Measurements from ENCODE around the gene PPP4R2.

Gene PPP4R2

GRCh38 chr3:72964633-72965032 is 32.0 kb upstream of the PPP4R2 start:
- no peak overlapping the region for H3K27ac ChIP-seq (replicated peaks)
- no peaks in the 10 kb centered on the region for H3K27me3 ChIP-seq (ENCODE audit: insufficient read depth, poor library complexity, severe bottlenecking)
- H3K4me3 ChIP-seq (replicated peaks; ENCODE audit: insufficient read depth, low read length) = no peak overlapping the region
- TF ChIP-seq POLR2AphosphoS5 (IDR thresholded peaks at IDR 0.05; ENCODE audit: low read depth) (no peak), CTCF (IDR thresholded peaks at IDR 0.05; ENCODE audit: insufficient read depth, low read length) (no peak), GABPA (IDR thresholded peaks at IDR 0.05; ENCODE audit: low read depth) (no peak), SPI1 (IDR thresholded peaks at IDR 0.05; ENCODE audit: borderline replicate concordance, low read depth) (no peak), REST (IDR thresholded peaks at IDR 0.05; ENCODE audit: insufficient replicate concordance, low read depth) (no peak)
- DNase-seq (ENCODE audit: low read depth in 1 of 2, low spot score in 1 of 2) = no peak

GRCh38 chr3:72968266-72968664 is 28.3 kb upstream of the PPP4R2 start:
- no peak for DNase-seq (ENCODE audit: low read depth in 1 of 2, low spot score in 1 of 2)
- no peak overlapping the region for H3K4me3 ChIP-seq (replicated peaks; ENCODE audit: insufficient read depth, low read length)
- no peaks in the 10 kb centered on the region for H3K27me3 ChIP-seq (ENCODE audit: insufficient read depth, poor library complexity, severe bottlenecking)
- no peak overlapping the region for H3K27ac ChIP-seq (replicated peaks)
- TF ChIP-seq GABPA (IDR thresholded peaks at IDR 0.05; ENCODE audit: low read depth) = no peak
- TF ChIP-seq POLR2AphosphoS5 (IDR thresholded peaks at IDR 0.05; ENCODE audit: low read depth) = no peak
- no peak for TF ChIP-seq SPI1 (IDR thresholded peaks at IDR 0.05; ENCODE audit: borderline replicate concordance, low read depth)
- TF ChIP-seq CTCF (IDR thresholded peaks at IDR 0.05; ENCODE audit: insufficient read depth, low read length) = no peak
- no peak for TF ChIP-seq REST (IDR thresholded peaks at IDR 0.05; ENCODE audit: insufficient replicate concordance, low read depth)

GRCh38 chr3:72969766-72970165 is 26.8 kb upstream of the PPP4R2 start:
- no peaks in the 10 kb centered on the region for H3K27me3 ChIP-seq (ENCODE audit: insufficient read depth, poor library complexity, severe bottlenecking)
- H3K4me3 ChIP-seq (replicated peaks; ENCODE audit: insufficient read depth, low read length) = no peak overlapping the region
- no peak for DNase-seq (ENCODE audit: low read depth in 1 of 2, low spot score in 1 of 2)
- no peak for TF ChIP-seq CTCF (IDR thresholded peaks at IDR 0.05; ENCODE audit: insufficient read depth, low read length)
- no peak for TF ChIP-seq GABPA (IDR thresholded peaks at IDR 0.05; ENCODE audit: low read depth)
- no peak for TF ChIP-seq REST (IDR thresholded peaks at IDR 0.05; ENCODE audit: insufficient replicate concordance, low read depth)
- TF ChIP-seq POLR2AphosphoS5 (IDR thresholded peaks at IDR 0.05; ENCODE audit: low read depth) = no peak
- TF ChIP-seq SPI1 (IDR thresholded peaks at IDR 0.05; ENCODE audit: borderline replicate concordance, low read depth) = no peak
- no peak overlapping the region for H3K27ac ChIP-seq (replicated peaks)
